Right ventricle myocardium inferior (tissue), 1 donor: ENCODE results near the gene RUNX2. TPM values are rescaled to one million over a fixed set of nuclear protein-coding genes. Genes with fewer than 3 reads are reported as not detected.

Experiments used
- ATAC-seq: fragments of 200-7000 bp; cut with Tn5 transposase; one replicate; pipeline ENCODE4 v1.9.1; 2020; ENCODE audit warnings: mild to moderate bottlenecking, moderate library complexity
- DNase-seq: peaks from one replicate; pipeline ENCODE4 v3.0.0; 2021; ENCODE audit errors: missing footprints
- intact Hi-C: fragments of 100-400 bp; cut with DNase I; formaldehyde crosslinking; loops from one replicate; pipeline ENCODE4 v1.11.0; 2022
- total RNA-seq: library from RNA; stranded (reverse); fragmentation: NEBNext Ultra II Directional; extraction: Animal tissue kit (Norgen Biotek cat#: 25700); gene quantifications from one replicate; pipeline ENCODE4 v1.2.1, GENCODE V29; 2021
- donor health status: DM: no; HTN: yes; CAD: no; lungs with severe emphysema.

Gene RUNX2
- total RNA-seq, 1 donor from 2014 or later, result 0.43 TPM

DNA sequence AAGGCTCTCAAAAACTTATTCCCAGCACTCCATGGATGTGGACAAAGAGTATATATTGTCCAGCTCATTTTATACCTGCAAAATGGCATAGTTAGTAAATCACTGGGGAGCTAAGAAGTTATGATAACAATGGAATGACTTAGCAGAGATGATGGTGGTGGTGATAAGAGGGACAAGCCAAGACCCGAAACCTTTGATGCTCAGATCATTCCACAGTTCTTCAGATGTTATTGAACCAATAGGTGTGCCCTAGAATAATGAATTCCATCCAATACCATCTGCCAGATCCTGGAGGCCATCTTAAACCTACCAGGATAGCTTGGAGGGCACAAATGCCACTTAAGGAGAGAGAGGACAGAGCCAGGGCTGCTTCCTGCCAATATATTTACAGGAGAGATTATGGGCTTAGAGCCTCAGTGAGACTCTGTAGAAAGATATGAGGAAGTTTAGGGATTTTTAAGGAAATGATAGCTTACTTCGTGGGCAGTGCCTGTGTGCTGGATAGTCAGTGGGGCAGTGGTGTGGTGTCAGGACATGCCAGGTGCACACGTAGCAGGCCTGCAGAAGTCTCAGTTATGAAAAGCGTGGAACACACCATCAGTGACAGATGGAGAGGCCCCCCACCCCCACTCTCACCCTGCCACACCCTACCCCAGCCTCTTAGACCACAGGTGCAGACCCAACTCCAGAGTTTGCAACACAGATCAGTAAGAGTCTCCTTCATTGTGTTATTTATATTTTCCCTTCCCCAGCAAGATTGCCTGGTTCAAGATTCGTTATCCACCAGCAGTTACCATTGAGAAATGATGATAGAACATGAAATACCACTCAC, 259.3 kb downstream of the RUNX2 start:
- DNase-seq, result no peak
- intact Hi-C loops, result no loop called here
- ATAC-seq, result no peak

DNA sequence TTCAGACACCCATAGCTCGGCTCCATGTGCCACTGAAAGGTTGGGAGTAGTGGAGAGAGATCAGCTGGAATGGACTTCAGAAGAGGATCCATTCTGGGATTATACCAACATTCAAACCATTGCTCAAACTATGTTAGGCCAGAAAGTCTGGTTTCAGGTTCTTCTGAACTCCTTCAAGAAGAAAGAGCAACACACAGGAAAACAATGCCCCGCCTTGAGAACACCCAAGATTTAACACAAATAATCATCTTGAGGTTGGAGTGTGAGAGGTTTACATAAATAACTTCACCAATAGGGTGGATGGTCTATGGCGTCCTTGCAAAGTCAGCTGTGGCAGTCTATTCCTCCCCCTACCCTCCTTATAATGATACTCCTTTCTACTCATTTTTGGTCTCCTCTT, 261.2 kb downstream of the RUNX2 start:
- intact Hi-C loops, result no loop called here
- DNase-seq, result no peak
- ATAC-seq, result no peak

GRCh38 chr6:45590226-45590625, 262.1 kb downstream of the RUNX2 start:
- no peak for DNase-seq
- intact Hi-C loops, result no loop called here
- ATAC-seq, result no peak

GRCh38 chr6:45590696-45591184, 262.6 kb downstream of the RUNX2 start:
- intact Hi-C loops, result no loop called here
- DNase-seq, result no peak
- no peak for ATAC-seq

GRCh38 chr6:45591306-45591705, 263.2 kb downstream of the RUNX2 start:
- intact Hi-C loops, result no loop called here
- DNase-seq (no peak), ATAC-seq (no peak)

GRCh38 chr6:45591890-45592289, 263.8 kb downstream of the RUNX2 start:
- no peak for DNase-seq
- no peak for ATAC-seq
- intact Hi-C loops, result no loop called here

DNA sequence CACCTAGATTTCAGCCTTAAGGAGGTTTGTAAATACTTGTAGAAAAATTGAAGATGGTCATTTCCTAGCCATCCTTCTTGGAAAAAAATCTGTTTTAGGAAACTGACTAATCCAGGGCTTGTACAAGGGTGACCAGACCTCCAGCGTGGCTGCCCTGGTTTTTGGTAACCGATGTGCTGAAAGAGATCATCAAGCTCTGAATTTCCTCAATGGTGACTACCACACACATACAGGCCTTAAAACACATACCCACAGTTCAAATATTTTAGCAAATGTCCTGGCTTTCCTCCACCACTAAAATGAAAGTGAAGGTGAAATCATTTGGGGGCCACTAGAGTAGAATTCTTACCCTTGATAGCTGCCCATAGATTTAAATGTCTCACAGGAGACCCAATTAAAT, 264.9 kb downstream of the RUNX2 start:
- intact Hi-C loops, result no loop called here
- no peak for DNase-seq

GRCh38 chr6:45595010-45595851, 267.1 kb downstream of the RUNX2 start:
- ATAC-seq (peak; percentile 57), DNase-seq (no peak)
- intact Hi-C loops, result no loop called here

More for the DNA sequence above, 264.9 kb downstream of the RUNX2 start:
- no peak for ATAC-seq

DNA sequence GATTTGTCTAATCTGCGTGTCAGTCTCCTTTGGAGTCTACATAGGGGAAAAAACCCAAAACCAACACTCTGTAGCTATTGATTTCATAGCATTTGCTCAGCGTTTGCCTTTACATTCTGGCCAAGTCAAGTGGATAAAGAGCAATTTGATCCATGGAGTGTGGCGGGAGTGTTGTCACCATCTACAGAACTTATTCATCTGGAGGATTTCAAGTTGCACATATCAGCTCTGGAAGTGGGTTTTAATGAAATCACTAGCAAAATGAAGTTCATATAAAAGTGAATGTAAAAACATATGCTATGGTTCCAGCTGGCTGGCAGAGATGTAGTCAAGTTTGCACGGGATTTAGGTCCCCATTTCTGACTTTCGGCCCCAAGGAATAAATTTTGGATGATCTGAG, 269.3 kb downstream of the RUNX2 start:
- DNase-seq, result no peak
- intact Hi-C loops, result no loop called here
- ATAC-seq, result no peak

- ATAC-seq, result no peak
- intact Hi-C loops, result no loop called here
Measured at GRCh38 chr6:45599053-45599452, 270.9 kb downstream of the RUNX2 start.

GRCh38 chr6:45605971-45606370, 277.8 kb downstream of the RUNX2 start:
- no peak for ATAC-seq
- intact Hi-C loops, result no loop called here
- no peak for DNase-seq

More at GRCh38 chr6:45599053-45599452, 270.9 kb downstream of the RUNX2 start:
- no peak for DNase-seq

GRCh38 chr6:45606831-45607400, 278.8 kb downstream of the RUNX2 start:
- ATAC-seq (no peak), DNase-seq (no peak)
- intact Hi-C loops, result no loop called here

GRCh38 chr6:45607798-45608197, 279.7 kb downstream of the RUNX2 start:
- DNase-seq (no peak), ATAC-seq (no peak)
- intact Hi-C loops, result no loop called here

DNA sequence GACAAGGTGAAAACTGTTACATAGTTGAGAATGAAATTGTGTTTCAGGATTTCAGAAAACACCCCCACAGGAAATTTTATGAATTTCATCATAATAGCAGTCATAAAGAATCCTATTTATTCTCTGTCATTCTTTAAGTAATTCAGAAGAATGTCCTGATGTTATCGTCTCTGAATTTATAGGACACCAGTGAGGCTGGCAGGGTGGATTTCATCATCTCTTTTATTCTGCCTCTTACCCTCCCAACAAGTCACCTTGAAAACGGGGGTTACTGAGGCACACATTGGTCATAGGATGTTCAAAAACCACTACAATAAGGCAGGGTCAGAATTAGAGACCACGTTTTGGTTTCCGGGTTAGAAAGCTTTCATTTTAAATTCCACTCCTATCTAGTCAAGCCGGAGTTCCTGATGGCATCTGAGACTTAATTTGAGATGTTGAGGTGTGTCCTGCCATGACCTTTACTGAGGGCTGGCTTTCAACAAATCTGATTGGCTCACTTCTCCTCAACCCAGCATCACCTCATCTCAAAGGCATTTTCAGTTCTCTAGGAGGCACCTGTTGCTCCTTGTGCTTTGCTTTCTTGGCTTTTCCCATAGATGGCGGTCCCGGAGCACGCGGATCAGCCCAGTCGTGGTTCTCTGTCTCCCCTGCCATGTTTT, 280.3 kb downstream of the RUNX2 start:
- intact Hi-C loops, result no loop called here
- ATAC-seq (no peak), DNase-seq (no peak)

DNA sequence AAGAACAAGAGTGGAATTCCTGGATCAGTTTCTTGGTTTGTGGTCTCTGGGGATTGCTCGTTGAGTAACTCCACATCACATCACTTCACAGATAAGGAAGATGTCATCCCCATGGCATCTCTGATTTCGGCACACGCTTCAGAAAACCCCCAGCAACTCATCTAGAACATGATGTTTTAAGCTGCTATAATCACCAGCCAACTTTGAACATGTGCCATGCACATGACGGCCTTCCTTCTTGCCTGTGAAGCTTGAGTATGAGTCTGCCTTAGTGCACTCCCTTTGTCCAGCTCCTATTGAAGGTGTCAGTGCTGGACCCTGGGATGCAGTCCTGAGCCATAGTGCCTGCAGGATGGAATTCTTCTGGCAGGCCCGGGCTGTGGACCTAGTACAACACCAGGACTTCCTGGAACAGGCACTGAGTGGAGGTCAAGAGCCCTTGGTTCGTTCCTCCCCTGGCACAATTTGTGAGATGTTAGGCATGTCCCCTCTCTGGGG, 281.1 kb downstream of the RUNX2 start:
- peak; percentile 25 for ATAC-seq
- no peak for DNase-seq
- intact Hi-C loops, result no loop called here

DNA sequence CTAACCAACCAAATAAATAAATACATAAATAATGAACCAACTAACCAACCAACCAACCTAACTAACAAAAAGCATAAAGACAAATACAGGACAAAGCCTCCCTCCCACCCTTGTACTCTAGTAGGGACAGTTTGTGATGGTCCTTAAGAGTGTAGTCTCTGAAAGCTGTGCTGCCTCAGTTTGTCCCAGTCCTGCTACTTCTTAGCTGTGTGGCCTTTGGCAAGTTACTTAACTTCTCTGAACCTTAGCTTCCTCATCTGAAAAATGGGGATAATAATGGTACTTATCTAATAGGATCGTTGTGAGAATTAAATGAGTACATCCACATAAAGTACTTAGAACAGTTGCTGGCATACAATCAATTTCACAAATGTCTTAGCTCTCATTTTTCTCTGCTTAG, 282.2 kb downstream of the RUNX2 start:
- ATAC-seq (no peak), DNase-seq (no peak)
- intact Hi-C loops, result no loop called here

DNA sequence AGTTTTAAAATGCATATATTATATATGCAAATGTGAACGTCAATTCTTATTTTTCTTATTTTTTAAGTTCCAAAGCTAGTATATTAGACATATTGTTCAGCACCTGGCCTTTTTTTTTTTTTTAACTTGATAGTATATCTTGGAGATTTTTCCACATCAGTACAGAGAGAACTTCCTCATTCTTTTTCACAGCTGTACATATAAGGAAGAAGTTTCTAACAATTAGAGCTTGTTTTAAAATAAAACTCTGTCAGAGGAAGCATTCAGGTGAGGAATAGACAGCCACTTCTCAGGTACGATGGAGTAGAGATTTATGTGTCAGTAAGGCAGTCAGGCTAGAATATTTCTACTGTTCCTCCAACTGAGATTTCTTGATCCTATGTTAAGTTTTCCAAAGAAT, 282.7 kb downstream of the RUNX2 start:
- ATAC-seq (no peak), DNase-seq (no peak)
- intact Hi-C loops, result no loop called here

DNA sequence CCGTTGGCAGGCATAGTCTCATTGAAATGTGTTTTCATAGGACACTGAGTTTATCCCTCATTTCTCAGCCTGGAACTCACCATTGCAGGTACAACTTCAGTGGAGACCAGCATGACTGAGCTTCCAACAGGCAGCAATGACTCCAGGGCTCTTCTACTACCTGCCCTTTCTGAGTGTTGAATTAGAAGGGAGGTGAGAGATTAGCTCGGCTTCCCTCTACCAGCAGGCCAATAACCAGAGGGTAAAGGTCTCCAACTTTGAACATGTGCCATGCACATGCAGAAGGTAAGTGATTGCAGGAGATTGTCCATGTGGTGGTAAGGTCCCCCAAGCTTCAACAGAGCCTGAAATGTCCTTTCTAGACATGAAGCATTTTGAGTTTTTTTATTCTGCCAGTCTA, 283.4 kb downstream of the RUNX2 start:
- intact Hi-C loops, result no loop called here
- no peak for DNase-seq
- ATAC-seq, result no peak

- ATAC-seq, result peak; percentile 73
- no peak for DNase-seq
- intact Hi-C loops, result no loop called here
Measured at GRCh38 chr6:45613656-45614055, 285.5 kb downstream of the RUNX2 start.
